Hepatocyte (in vitro differentiated cells): ENCODE results near the gene SWAP70. TPM values are rescaled to one million over a fixed set of nuclear protein-coding genes. Genes with fewer than 3 reads are reported as not detected.

Experiments
- DNase-seq: peaks from one replicate; pipeline ENCODE4 v3.0.0-alpha.2; 2016; ENCODE audit warnings: low spot score
- H2AFZ ChIP-seq: fragments of 200-600 bp; sonication (generic); 2 replicates; pipeline ENCODE4 v1.6.0; 2016; ENCODE audit warnings: antibody characterized with exemption, mild to moderate bottlenecking
- H3K27ac ChIP-seq: fragments of 200-600 bp; sonication (generic); 2 replicates; pipeline ENCODE4 v1.5.1; 2016; ENCODE audit warnings: mild to moderate bottlenecking
- H3K27me3 ChIP-seq: fragments of 200-600 bp; sonication (generic); 2 replicates; pipeline ENCODE4 v1.6.1; 2016
- H3K36me3 ChIP-seq: fragments of 200-600 bp; sonication (generic); replicated peaks from 2 replicates; pipeline ENCODE4 v1.5.1; 2016; ENCODE audit warnings: low read depth; ENCODE audit not compliant: insufficient read depth
- H3K4me1 ChIP-seq: fragments of 200-600 bp; sonication (generic); 2 replicates; pipeline ENCODE4 v1.5.1; 2016; ENCODE audit warnings: mild to moderate bottlenecking, moderate library complexity; ENCODE audit not compliant: insufficient read depth
- H3K4me2 ChIP-seq: fragments of 200-600 bp; sonication (generic); 2 replicates; pipeline ENCODE4 v1.6.0; 2016
- H3K4me3 ChIP-seq: fragments of 200-600 bp; sonication (generic); 2 replicates; pipeline ENCODE4 v1.5.1; 2016; ENCODE audit warnings: mild to moderate bottlenecking
- H3K79me2 ChIP-seq: fragments of 200-600 bp; sonication (generic); 2 replicates; pipeline ENCODE4 v1.6.0; 2017; ENCODE audit warnings: mild to moderate bottlenecking
- H3K9me2 ChIP-seq: fragments of 200-600 bp; sonication (generic); replicated peaks from 2 replicates; pipeline ENCODE4 v1.6.0; 2017; ENCODE audit warnings: mild to moderate bottlenecking; ENCODE audit not compliant: insufficient read depth
- H3K9me3 ChIP-seq: fragments of 200-600 bp; sonication (generic); 2 replicates; pipeline ENCODE4 v1.5.1; 2016; ENCODE audit warnings: low read depth, mild to moderate bottlenecking
- H4K20me1 ChIP-seq: fragments of 200-600 bp; sonication (generic); 2 replicates; pipeline ENCODE4 v1.6.0; 2016; ENCODE audit warnings: mild to moderate bottlenecking; ENCODE audit not compliant: insufficient read depth, poor library complexity, severe bottlenecking
- CTCF ChIP-seq: fragments of 200-600 bp; sonication (generic); IDR thresholded peaks from 2 replicates; pipeline ENCODE4 v1.5.1; 2016; ENCODE audit warnings: antibody characterized with exemption, mild to moderate bottlenecking; ENCODE audit not compliant: poor library complexity
- EZH2 ChIP-seq: fragments of 200-600 bp; sonication (generic); IDR thresholded peaks from 2 replicates; pipeline ENCODE4 v1.6.1; 2016; ENCODE audit warnings: antibody characterized with exemption, mild to moderate bottlenecking, borderline replicate concordance
- EZH2phosphoT487 ChIP-seq: fragments of 200-600 bp; sonication (generic); IDR thresholded peaks from one replicate; pipeline ENCODE4 v1.6.1; 2018; ENCODE audit warnings: antibody characterized with exemption, mild to moderate bottlenecking, low read depth, moderate library complexity; ENCODE audit not compliant: unreplicated experiment, severe bottlenecking
- WGBS: methylation state at CpG from one replicate; pipeline ENCODE4 v1.1.6; 2016; ENCODE audit warnings: low lambda C conversion rate; ENCODE audit errors: missing lambda C conversion rate; 5-methylcytosine and 5-hydroxymethylcytosine counted together
- polyA plus RNA-seq: library from polyadenylated mRNA; unstranded; fragments of >200 nt; fragmentation: Nextera tagmentation; extraction: Ambion mirVana; gene quantifications from 2 replicates; pipeline ENCODE4 v1.2.1, GENCODE V29; 2016
- total RNA-seq: library from RNA; depleted of rRNA; stranded (reverse); fragments of >200 nt; gene quantifications from 2 replicates; pipeline ENCODE4 v1.2.3, GENCODE V29; 2014

The SWAP70 gene
- total and polyA plus RNA-seq, 2 experiments from 2014 or later, result 15.6 to 17.3 TPM

GRCh38 chr11:9626496-9627394 is 37.1 kb upstream of the SWAP70 start:
- H3K9me3 ChIP-seq, result no peaks in the 10 kb centered on the region
- H3K4me2 ChIP-seq, result no peak overlapping the region
- no peaks in the 10 kb centered on the region for H3K4me1 ChIP-seq
- DNase-seq, result no peak
- no peaks in the 10 kb centered on the region for H4K20me1 ChIP-seq
- WGBS, result 66% methylated on average over 12 of the region's 12 CpGs
- H3K79me2 ChIP-seq, result no peaks in the 10 kb centered on the region
- no peak overlapping the region for H3K27ac ChIP-seq
- H3K4me3 ChIP-seq, result no peak overlapping the region
- no peaks in the 10 kb centered on the region for H3K27me3 ChIP-seq
- no peaks in the 10 kb centered on the region for H3K9me2 ChIP-seq
- no peaks in the 10 kb centered on the region for H3K36me3 ChIP-seq
- H2AFZ ChIP-seq, result peak overlapping the region; percentile 11
- TF ChIP-seq CTCF (no peak), EZH2 (no peak), EZH2phosphoT487 (no peak)

GRCh38 chr11:9629064-9629463 is 34.8 kb upstream of the SWAP70 start:
- H3K36me3 ChIP-seq, result no peaks in the 10 kb centered on the region
- H3K79me2 ChIP-seq, result no peaks in the 10 kb centered on the region
- H3K4me1 ChIP-seq, result no peaks in the 10 kb centered on the region
- no peaks in the 10 kb centered on the region for H4K20me1 ChIP-seq
- TF ChIP-seq EZH2, result no peak
- TF ChIP-seq EZH2phosphoT487, result no peak
- no peak for TF ChIP-seq CTCF
- no peaks in the 10 kb centered on the region for H3K27me3 ChIP-seq
- 95% methylated on average over 6 of the region's 6 CpGs for WGBS
- H3K9me2 ChIP-seq, result no peaks in the 10 kb centered on the region
- H3K27ac ChIP-seq, result no peak overlapping the region
- no peak overlapping the region for H3K4me2 ChIP-seq
- H2AFZ ChIP-seq, result no peak overlapping the region
- no peaks in the 10 kb centered on the region for H3K9me3 ChIP-seq
- no peak for DNase-seq
- H3K4me3 ChIP-seq, result no peak overlapping the region

- H3K4me1 ChIP-seq, result no peaks in the 10 kb centered on the region
- WGBS, result 92% methylated on average over 2 of the region's 2 CpGs
- H4K20me1 ChIP-seq, result no peaks in the 10 kb centered on the region
- no peaks in the 10 kb centered on the region for H3K9me2 ChIP-seq
- H3K79me2 ChIP-seq, result no peaks in the 10 kb centered on the region
- no peak overlapping the region for H3K4me2 ChIP-seq
- no peaks in the 10 kb centered on the region for H3K27me3 ChIP-seq
- H3K4me3 ChIP-seq, result no peak overlapping the region
- TF ChIP-seq CTCF, result no peak
- no peak for TF ChIP-seq EZH2
- no peak for TF ChIP-seq EZH2phosphoT487
- H3K9me3 ChIP-seq, result no peaks in the 10 kb centered on the region
- no peak overlapping the region for H3K27ac ChIP-seq
- no peaks in the 10 kb centered on the region for H3K36me3 ChIP-seq
- no peak for DNase-seq
- no peak overlapping the region for H2AFZ ChIP-seq
Observed at GRCh38 chr11:9633679-9634078, 30.2 kb upstream of the SWAP70 start.
